Karpas-422 (cell line): ENCODE measurements around the gene PCTP. TPM values are rescaled to one million over a fixed set of nuclear protein-coding genes. Genes with fewer than 3 reads are reported as not detected.

Source experiments
- DNase-seq: peaks from one replicate; pipeline ENCODE4 v3.0.0-alpha.2; 2015
- H2AFZ ChIP-seq: fragments of 200-600 bp; sonication (generic); 2 replicates; pipeline ENCODE4 v1.6.1; 2014; ENCODE audit warnings: antibody characterized with exemption, low read length, mixed read lengths
- H3K27ac ChIP-seq: fragments of 200-600 bp; sonication (generic); 2 replicates; pipeline ENCODE4 v1.5.1; 2014; ENCODE audit warnings: mild to moderate bottlenecking, low read length, moderate library complexity
- H3K27me3 ChIP-seq: fragments of 200-600 bp; sonication (generic); 2 replicates; pipeline ENCODE4 v1.6.1; 2014; ENCODE audit warnings: low read length, mixed read lengths
- H3K36me3 ChIP-seq: fragments of 200-600 bp; sonication (generic); 2 replicates; pipeline ENCODE4 v1.6.1; 2014; ENCODE audit warnings: low read length, mixed read lengths; ENCODE audit not compliant: insufficient read depth
- H3K4me1 ChIP-seq: fragments of 200-600 bp; sonication (generic); 2 replicates; pipeline ENCODE4 v1.6.1; 2014; ENCODE audit warnings: mild to moderate bottlenecking, low read length, mixed read lengths
- H3K4me2 ChIP-seq: fragments of 200-600 bp; sonication (generic); 2 replicates; pipeline ENCODE4 v1.6.1; 2014; ENCODE audit warnings: low read length, low read depth, mild to moderate bottlenecking; ENCODE audit not compliant: poor library complexity, severe bottlenecking
- H3K4me3 ChIP-seq: fragments of 200-600 bp; sonication (generic); 2 replicates; pipeline ENCODE4 v1.5.1; 2014; ENCODE audit warnings: mild to moderate bottlenecking, antibody characterized with exemption, low read length, mixed read lengths
- H3K79me2 ChIP-seq: fragments of 200-600 bp; sonication (generic); 2 replicates; pipeline ENCODE4 v1.6.1; 2014; ENCODE audit warnings: mild to moderate bottlenecking, low read length, mixed read lengths
- H3K9ac ChIP-seq: fragments of 200-600 bp; sonication (generic); 2 replicates; pipeline ENCODE4 v1.6.0; 2014; ENCODE audit warnings: low read length
- H3K9me2 ChIP-seq: fragments of 200-600 bp; sonication (generic), shearing (Covaris generic); replicated peaks from 2 replicates; pipeline ENCODE4 v1.6.0; 2014; ENCODE audit warnings: mild to moderate bottlenecking, low read length, moderate library complexity; ENCODE audit not compliant: insufficient read depth
- H3K9me3 ChIP-seq: fragments of 300-700, 200-600 bp; sonication (generic); 2 replicates; pipeline ENCODE4 v1.6.1; 2014; ENCODE audit warnings: low read length, mixed read lengths
- H4K20me1 ChIP-seq: fragments of 200-600 bp; sonication (generic); 2 replicates; pipeline ENCODE4 v1.6.1; 2014; ENCODE audit warnings: mild to moderate bottlenecking, antibody characterized with exemption, low read length, low read depth; ENCODE audit not compliant: insufficient read depth
- total RNA-seq: library from RNA; depleted of rRNA; stranded (reverse); fragments of >200 nt; shearing (Covaris generic); gene quantifications from 2 replicates; pipeline ENCODE4 v1.2.3, GENCODE V29; 2014; ENCODE audit warnings: low replicate concordance

PCTP gene
- total RNA-seq, 1 experiment from 2014 or later, result 15.1 TPM

GRCh38 chr17:55742272-55743102 lies 8.4 kb upstream of the PCTP start:
- H3K4me2 ChIP-seq, result peak overlapping the region; percentile 54
- H3K9ac ChIP-seq, result peak overlapping the region; percentile 25
- H3K79me2 ChIP-seq, result no peaks in the 10 kb centered on the region
- H3K27ac ChIP-seq, result no peak overlapping the region
- DNase-seq, result peak; percentile 66
- H3K9me2 ChIP-seq, result no peaks in the 10 kb centered on the region
- H2AFZ ChIP-seq, result peak overlapping the region; percentile 88
- H3K36me3 ChIP-seq, result no peaks in the 10 kb centered on the region
- H3K27me3 ChIP-seq, result no peaks in the 10 kb centered on the region
- peaks cover 25% of the 10 kb centered on the region for H3K4me1 ChIP-seq
- H3K9me3 ChIP-seq, result no peaks in the 10 kb centered on the region
- peak overlapping the region; percentile 62 for H3K4me3 ChIP-seq
- no peaks in the 10 kb centered on the region for H4K20me1 ChIP-seq

DNA sequence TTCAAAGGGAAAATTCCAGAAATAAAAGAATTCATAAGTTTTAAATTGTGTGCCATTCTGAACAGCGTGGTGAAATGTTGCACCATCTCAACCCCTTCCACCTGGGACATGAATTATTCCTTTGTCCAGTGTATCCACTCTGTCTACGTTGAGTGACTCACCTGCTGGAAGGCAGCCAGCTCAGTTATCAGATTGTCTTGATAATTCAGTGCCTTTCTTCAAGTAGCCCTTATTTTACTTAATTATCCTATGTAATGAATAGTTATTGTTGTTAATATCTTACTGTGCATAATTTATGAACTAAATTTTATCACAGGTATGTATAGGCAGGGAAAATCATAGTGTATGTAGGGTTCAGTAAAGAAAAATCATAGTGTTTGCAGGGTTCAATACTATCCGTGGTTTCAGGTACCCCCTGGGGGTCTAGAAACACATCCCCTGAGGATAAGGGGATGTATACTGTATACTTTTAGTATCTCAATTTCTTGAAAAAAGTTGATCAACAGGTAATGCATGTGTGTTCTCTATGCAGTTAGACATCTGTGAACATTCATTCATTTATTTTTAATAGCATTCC lies 7.7 kb upstream of the PCTP start:
- peak overlapping the region; percentile 25 for H3K9ac ChIP-seq

DNA sequence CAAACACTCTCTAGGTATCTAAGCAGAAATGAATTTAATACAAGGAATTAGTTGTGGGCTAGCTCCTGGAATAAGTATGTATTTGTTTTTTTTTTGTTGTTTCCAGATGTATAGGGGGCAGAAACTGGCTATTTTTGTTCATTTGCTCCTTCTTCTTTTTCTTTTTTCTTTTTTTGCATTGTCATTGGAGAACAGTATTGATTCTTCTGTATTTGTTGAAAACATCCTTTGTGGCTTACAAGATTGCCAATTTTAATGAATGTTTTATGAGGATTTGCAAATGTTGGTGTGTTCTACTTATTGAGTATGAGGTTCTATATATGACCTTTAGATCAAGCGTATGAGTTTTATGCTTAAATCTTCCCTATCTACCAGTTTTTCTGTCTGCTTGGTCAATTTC lies 5.6 kb upstream of the PCTP start:
- Histone ChIP-seq H2AFZ (no peak overlapping the region), H3K79me2 (no peaks in the 10 kb centered on the region), H3K4me2 (no peak overlapping the region), H3K36me3 (no peaks in the 10 kb centered on the region), H3K9me3 (no peaks in the 10 kb centered on the region), H3K9ac (no peak overlapping the region), H3K27me3 (no peaks in the 10 kb centered on the region), H4K20me1 (no peaks in the 10 kb centered on the region), H3K4me1 (peaks cover 19% of the 10 kb centered on the region), H3K27ac (no peak overlapping the region), H3K9me2 (no peaks in the 10 kb centered on the region), H3K4me3 (no peak overlapping the region)
- no peak for DNase-seq

More for the DNA sequence above, 7.7 kb upstream of the PCTP start:
- Histone ChIP-seq H3K4me3 (peak overlapping the region; percentile 62), H2AFZ (peak overlapping the region; percentile 88), H3K79me2 (no peaks in the 10 kb centered on the region), H3K9me3 (no peaks in the 10 kb centered on the region), H3K4me2 (peak overlapping the region; percentile 54), H3K36me3 (no peaks in the 10 kb centered on the region), H3K27ac (no peak overlapping the region), H3K9me2 (no peaks in the 10 kb centered on the region), H4K20me1 (no peaks in the 10 kb centered on the region), H3K27me3 (no peaks in the 10 kb centered on the region), H3K4me1 (peaks cover 18% of the 10 kb centered on the region)
- DNase-seq, result no peak

DNA sequence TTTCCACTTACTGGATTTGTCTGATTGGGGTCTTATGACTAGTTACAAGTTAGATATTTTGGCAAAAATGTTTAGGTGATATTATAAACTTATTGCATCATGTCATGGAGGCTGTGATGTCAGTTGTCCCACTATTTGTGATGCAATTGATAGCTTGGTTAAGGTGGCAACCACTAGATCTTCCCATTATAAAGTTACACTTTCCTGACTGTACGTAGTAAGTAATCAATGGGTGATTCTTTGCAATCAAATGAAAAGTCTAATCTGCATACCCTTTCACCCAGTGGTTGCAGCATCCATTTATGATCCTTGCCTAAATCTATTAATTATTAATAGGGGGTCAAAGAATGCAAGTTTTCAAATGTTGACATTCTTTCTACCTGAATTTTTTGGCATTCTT lies 4.4 kb upstream of the PCTP start:
- H3K36me3 ChIP-seq, result no peaks in the 10 kb centered on the region
- no peaks in the 10 kb centered on the region for H3K9me3 ChIP-seq
- no peak overlapping the region for H2AFZ ChIP-seq
- no peaks in the 10 kb centered on the region for H4K20me1 ChIP-seq
- no peaks in the 10 kb centered on the region for H3K9me2 ChIP-seq
- DNase-seq, result no peak
- no peak overlapping the region for H3K9ac ChIP-seq
- no peak overlapping the region for H3K27ac ChIP-seq
- H3K27me3 ChIP-seq, result no peaks in the 10 kb centered on the region
- no peak overlapping the region for H3K4me3 ChIP-seq
- no peaks in the 10 kb centered on the region for H3K79me2 ChIP-seq
- H3K4me2 ChIP-seq, result no peak overlapping the region
- peaks cover 24% of the 10 kb centered on the region for H3K4me1 ChIP-seq

- no peak for DNase-seq
- Histone ChIP-seq H3K4me3 (no peak overlapping the region), H3K79me2 (no peaks in the 10 kb centered on the region; the same call in 1 of the 2 replicates), H3K27ac (no peak overlapping the region), H3K36me3 (no peaks in the 10 kb centered on the region), H3K4me1 (peaks cover 27% of the 10 kb centered on the region), H3K9ac (no peak overlapping the region), H4K20me1 (no peaks in the 10 kb centered on the region), H2AFZ (no peak overlapping the region), H3K27me3 (no peaks in the 10 kb centered on the region), H3K9me2 (no peaks in the 10 kb centered on the region), H3K9me3 (no peaks in the 10 kb centered on the region), H3K4me2 (no peak overlapping the region)
Measured at GRCh38 chr17:55747209-55747608, 3.6 kb upstream of the PCTP start.

GRCh38 chr17:55748841-55749240 lies 2.0 kb upstream of the PCTP start:
- H3K4me2 ChIP-seq, result no peak overlapping the region
- H3K4me3 ChIP-seq, result no peak overlapping the region
- no peaks in the 10 kb centered on the region; the same call in 1 of the 2 replicates for H4K20me1 ChIP-seq
- no peaks in the 10 kb centered on the region for H3K9me2 ChIP-seq
- H3K9ac ChIP-seq, result no peak overlapping the region
- H3K4me1 ChIP-seq, result peaks cover 16% of the 10 kb centered on the region
- H2AFZ ChIP-seq, result no peak overlapping the region
- H3K9me3 ChIP-seq, result no peaks in the 10 kb centered on the region
- no peak for DNase-seq
- no peaks in the 10 kb centered on the region for H3K36me3 ChIP-seq
- H3K27ac ChIP-seq, result no peak overlapping the region
- H3K79me2 ChIP-seq, result no peaks in the 10 kb centered on the region; the same call in 1 of the 2 replicates
- H3K27me3 ChIP-seq, result no peaks in the 10 kb centered on the region

DNA sequence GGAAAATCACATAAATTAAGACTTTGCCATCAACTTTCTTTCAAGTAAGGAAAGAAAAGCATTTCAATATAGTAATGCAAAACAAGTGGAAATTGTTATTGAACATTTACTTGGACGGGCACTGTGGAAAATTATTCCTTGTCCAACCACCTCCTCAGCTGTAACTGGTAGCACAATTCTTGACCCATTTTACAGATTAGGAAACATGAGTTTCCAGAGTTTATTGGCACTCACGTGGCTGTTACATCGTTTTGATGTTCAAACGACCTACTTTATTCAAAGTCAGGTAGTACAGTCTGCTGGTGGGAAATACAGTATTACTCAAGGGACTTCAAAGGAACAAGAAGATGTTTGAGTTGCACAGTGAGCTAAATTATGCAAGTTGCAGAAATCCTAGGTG lies 866 bp upstream of the PCTP start:
- no peaks in the 10 kb centered on the region; the same call in 1 of the 2 replicates for H3K79me2 ChIP-seq
- no peak overlapping the region for H3K9ac ChIP-seq
- no peaks in the 10 kb centered on the region for H3K27me3 ChIP-seq
- H2AFZ ChIP-seq, result no peak overlapping the region
- H3K9me2 ChIP-seq, result no peaks in the 10 kb centered on the region
- peaks cover 16% of the 10 kb centered on the region for H3K4me1 ChIP-seq
- H3K36me3 ChIP-seq, result no peaks in the 10 kb centered on the region
- H3K4me3 ChIP-seq, result no peak overlapping the region
- H3K27ac ChIP-seq, result no peak overlapping the region
- H4K20me1 ChIP-seq, result no peaks in the 10 kb centered on the region; the same call in 1 of the 2 replicates
- DNase-seq, result no peak
- peak overlapping the region; percentile 82 for H3K4me2 ChIP-seq
- no peaks in the 10 kb centered on the region for H3K9me3 ChIP-seq

- H3K79me2 ChIP-seq, result no peaks in the 10 kb centered on the region; the same call in 1 of the 2 replicates
- H3K4me2 ChIP-seq, result peak overlapping the region; percentile 82
- no peaks in the 10 kb centered on the region for H3K9me2 ChIP-seq
- no peak for DNase-seq
- H3K4me1 ChIP-seq, result peaks cover 25% of the 10 kb centered on the region
- H3K36me3 ChIP-seq, result no peaks in the 10 kb centered on the region
- H3K9me3 ChIP-seq, result no peaks in the 10 kb centered on the region
- no peaks in the 10 kb centered on the region; the same call in 1 of the 2 replicates for H4K20me1 ChIP-seq
- H2AFZ ChIP-seq, result no peak overlapping the region
- H3K27ac ChIP-seq, result no peak overlapping the region
- H3K4me3 ChIP-seq, result peak overlapping the region; percentile 86
- peak overlapping the region; percentile 81 for H3K9ac ChIP-seq
- H3K27me3 ChIP-seq, result no peaks in the 10 kb centered on the region
Measured at GRCh38 chr17:55751720-55752250, 934 bp downstream of the PCTP start.
